ENCODE measurements around the gene CXCL9. TPM values are rescaled to one million over a fixed set of nuclear protein-coding genes. Genes with fewer than 3 reads are reported as not detected.
"Not testable (repeated sequence)": the region's sequence is repeated elsewhere in the genome, so short reads cannot be mapped to it uniquely, and the experiment has no call there.

The CXCL9 gene
- total RNA-seq, 4 donors from 2014 or later: 0.35 to 5.0 (median 0.94) TPM; not detected in 1

GRCh38 chr4:75968084-75968483 lies 39.2 kb downstream of the CXCL9 start:
- TF ChIP-seq CTCF (IDR thresholded peaks at IDR 0.05): no peak
- TF ChIP-seq POLR2A (IDR thresholded peaks at IDR 0.05): no peak
- H3K4me3 ChIP-seq: no peak overlapping the region
- peaks cover 0 to 97% (median 0%) of the 10 kb centered on the region in 3 donors for H3K36me3 ChIP-seq
- no peak overlapping the region for H3K27ac ChIP-seq
- no peaks in the 10 kb centered on the region for H3K9me3 ChIP-seq
- no peaks in the 10 kb centered on the region for H3K4me1 ChIP-seq
- H3K27me3 ChIP-seq: no peaks in the 10 kb centered on the region
- no peak for DNase-seq

GRCh38 chr4:75963558-75963957 lies 43.8 kb downstream of the CXCL9 start:
- Histone ChIP-seq H3K9me3 (no peaks in the 10 kb centered on the region), H3K36me3 (peaks cover 0 to 96% (median 0%) of the 10 kb centered on the region in 3 donors), H3K27ac (no peak overlapping the region), H3K27me3 (no peaks in the 10 kb centered on the region), H3K4me3 (no peak overlapping the region), H3K4me1 (no peaks in the 10 kb centered on the region)
- TF ChIP-seq POLR2A (IDR thresholded peaks at IDR 0.05): no peak
- TF ChIP-seq CTCF (IDR thresholded peaks at IDR 0.05): no peak
- no peak for DNase-seq

- H3K27me3 ChIP-seq, H3K4me1 ChIP-seq, H3K27ac ChIP-seq, H3K4me3 ChIP-seq, DNase-seq, H3K9me3 ChIP-seq: not testable (repeated sequence)
- H3K36me3 ChIP-seq: peaks cover 0 to 96% (median 0%) of the 10 kb centered on the region in 3 donors
Measured at GRCh38 chr4:75962072-75962471, 45.2 kb downstream of the CXCL9 start.

- peaks cover 0 to 96% (median 0%) of the 10 kb centered on the region in 3 donors for H3K36me3 ChIP-seq
- H3K27me3 ChIP-seq, H3K9me3 ChIP-seq, H3K4me3 ChIP-seq, H3K27ac ChIP-seq, DNase-seq, H3K4me1 ChIP-seq: not testable (repeated sequence)
Measured at GRCh38 chr4:75958546-75958945, 48.8 kb downstream of the CXCL9 start.

- peaks cover 0 to 84% (median 0%) of the 10 kb centered on the region in 3 donors for H3K36me3 ChIP-seq
- H3K27ac ChIP-seq, DNase-seq, H3K9me3 ChIP-seq, H3K4me1 ChIP-seq, H3K27me3 ChIP-seq, H3K4me3 ChIP-seq: not testable (repeated sequence)
Measured at GRCh38 chr4:75954811-75955210, 52.5 kb downstream of the CXCL9 start.

- peaks cover 0 to 73% (median 0%) of the 10 kb centered on the region in 3 donors for H3K36me3 ChIP-seq
Measured at GRCh38 chr4:75953509-75953908, 53.8 kb downstream of the CXCL9 start.

More at GRCh38 chr4:75953509-75953908, 53.8 kb downstream of the CXCL9 start:
- no peak for TF ChIP-seq CTCF (IDR thresholded peaks at IDR 0.05)
- no peak for TF ChIP-seq POLR2A (IDR thresholded peaks at IDR 0.05)
- no peak overlapping the region for H3K4me3 ChIP-seq
- no peak for DNase-seq
- no peaks in the 10 kb centered on the region for H3K27me3 ChIP-seq
- no peaks in the 10 kb centered on the region for H3K4me1 ChIP-seq
- no peak overlapping the region for H3K27ac ChIP-seq
- no peaks in the 10 kb centered on the region for H3K9me3 ChIP-seq

Other genes with a start within 250 kb of the CXCL9 start
- gene PPEF2, start 105.1 kb downstream of the CXCL9 start, total RNA-seq: under 1 TPM in 1 of 4 donors, not detected in 3; 0.54 TPM
- gene NAAA, start 66.5 kb downstream of the CXCL9 start, total RNA-seq: 100 to 1,000 TPM in 3 of 4 donors, 10 to 100 TPM in 1; 81.7 to 434 (median 177) TPM
- 10 to 100 TPM; 21.2 to 63.5 (median 24.2) TPM for gene SDAD1, start 16.6 kb downstream of the CXCL9 start, total RNA-seq
- gene CXCL10, start 16.0 kb upstream of the CXCL9 start, total RNA-seq: 1 to 10 TPM in 1 of 4 donors, not detected in 3; 1.8 TPM
- gene CXCL11, start 28.6 kb upstream of the CXCL9 start, total RNA-seq: not detected
- under 1 TPM in 1 of 4 donors, not detected in 3; 0.85 TPM for gene ART3, start 67.2 kb upstream of the CXCL9 start, total RNA-seq
- gene NUP54, start 140.9 kb upstream of the CXCL9 start, total RNA-seq: 10 to 100 TPM; 15.6 to 32.2 (median 23.9) TPM
- 100 to 1,000 TPM in 3 of 4 donors, 10 to 100 TPM in 1; 40.4 to 225 (median 170) TPM for gene SCARB2, start 206.3 kb upstream of the CXCL9 start, total RNA-seq
- gene FAM47E, start 244.2 kb upstream of the CXCL9 start, total RNA-seq: 10 to 100 TPM in 1 of 4 donors, 1 to 10 TPM in 2, under 1 TPM in 1; 0.83 to 13.9 (median 7.6) TPM